Stimulated activated CD8-positive, alpha-beta memory T cell treated with anti-CD3 and anti-CD28 coated beads, Interleukin-4, amount 100 ng/mL, for 1 hour (primary cell): Measurements from ENCODE around the gene ESR2.
"Not testable (repeated sequence)": the region's sequence is repeated elsewhere in the genome, so short reads cannot be mapped to it uniquely, and the experiment has no call there.

Experiments
- DNase-seq, 2 donors: peaks; one replicate each; pipeline ENCODE4 v3.0.0-alpha.2; 2020; ENCODE audit warnings: low read depth in 2 of 2, low spot score in 1 of 2

The ESR2 gene

DNA sequence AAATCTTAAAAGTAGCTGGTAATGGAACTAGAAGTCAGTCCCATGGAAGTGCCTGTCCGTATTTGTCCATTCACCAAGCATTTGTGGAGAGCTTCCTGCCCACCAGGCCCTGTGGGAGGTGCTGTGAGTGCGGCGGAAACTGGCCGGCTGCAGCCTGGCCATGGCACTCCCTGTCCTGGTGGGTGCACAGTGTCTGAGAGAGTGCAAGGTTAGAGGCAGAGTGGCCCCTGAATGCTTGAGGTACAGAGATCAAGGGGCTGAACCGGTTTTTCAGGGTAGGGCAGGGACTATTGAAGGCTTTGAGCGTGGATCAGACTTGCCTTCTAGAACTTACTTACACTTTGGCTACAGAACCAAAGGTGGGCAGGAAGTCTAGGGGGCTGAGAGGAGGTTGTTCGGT lies 92.9 kb downstream of the ESR2 start:
- no peak for DNase-seq

DNA sequence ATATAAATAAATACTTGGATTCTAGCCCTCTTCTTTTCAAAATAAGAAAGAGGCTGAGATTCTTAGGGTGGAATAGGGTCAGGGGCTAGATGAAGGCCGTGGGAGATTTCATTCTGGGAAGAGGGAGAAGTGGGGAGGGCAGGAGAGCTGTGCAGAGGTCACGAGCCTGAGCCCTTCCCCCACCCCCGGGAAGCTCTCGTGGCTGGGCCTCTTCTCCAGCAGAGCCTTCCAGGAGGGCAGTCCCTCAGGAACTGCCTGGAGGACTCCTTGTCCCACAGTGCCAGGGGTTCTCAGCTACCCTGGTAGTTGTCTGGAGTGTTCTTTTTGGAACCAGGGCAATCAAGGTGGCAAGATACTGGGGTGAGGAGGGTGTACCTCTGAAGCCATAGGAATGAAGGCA lies 94.0 kb downstream of the ESR2 start:
- no peak for DNase-seq

DNA sequence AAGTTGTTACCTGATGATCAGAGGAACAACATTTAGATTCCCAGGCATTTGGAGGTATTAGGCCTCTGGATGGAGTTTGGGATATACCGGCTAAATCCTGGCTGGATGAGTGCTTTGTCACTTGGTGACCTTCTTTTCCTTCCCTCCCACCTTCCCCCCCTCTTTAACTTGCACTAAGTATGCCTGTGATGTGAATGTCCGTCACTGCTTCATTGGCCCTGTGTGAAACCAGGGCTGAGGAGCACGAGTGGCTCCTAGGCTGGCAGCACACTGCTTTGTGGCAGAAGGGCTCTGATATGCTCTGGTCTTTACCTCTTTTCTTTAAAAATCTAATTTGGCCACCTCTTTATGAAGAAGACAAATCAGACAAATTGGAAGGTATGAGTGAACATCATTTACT lies 95.7 kb downstream of the ESR2 start:
- no peak for DNase-seq

DNA sequence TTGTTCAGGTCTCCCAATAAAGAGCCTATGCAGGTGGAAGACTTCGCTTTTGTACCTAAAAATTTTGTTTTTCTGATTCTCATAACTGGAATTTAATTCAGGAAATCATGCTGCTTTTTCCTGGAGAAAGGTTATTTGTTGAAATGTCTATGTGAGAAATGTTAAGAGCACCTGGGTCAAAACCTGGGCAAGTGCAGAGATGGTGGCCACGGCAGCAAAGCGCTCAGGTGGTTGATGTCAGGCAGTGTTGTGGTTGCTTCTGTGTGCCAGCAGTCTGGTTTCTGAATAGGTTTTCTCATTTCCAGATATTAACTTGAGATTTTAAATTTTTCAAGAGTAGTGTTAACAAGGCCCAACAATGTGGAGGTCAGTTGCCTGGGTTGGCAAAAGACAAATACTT lies 96.2 kb downstream of the ESR2 start:
- DNase-seq: no peak

DNA sequence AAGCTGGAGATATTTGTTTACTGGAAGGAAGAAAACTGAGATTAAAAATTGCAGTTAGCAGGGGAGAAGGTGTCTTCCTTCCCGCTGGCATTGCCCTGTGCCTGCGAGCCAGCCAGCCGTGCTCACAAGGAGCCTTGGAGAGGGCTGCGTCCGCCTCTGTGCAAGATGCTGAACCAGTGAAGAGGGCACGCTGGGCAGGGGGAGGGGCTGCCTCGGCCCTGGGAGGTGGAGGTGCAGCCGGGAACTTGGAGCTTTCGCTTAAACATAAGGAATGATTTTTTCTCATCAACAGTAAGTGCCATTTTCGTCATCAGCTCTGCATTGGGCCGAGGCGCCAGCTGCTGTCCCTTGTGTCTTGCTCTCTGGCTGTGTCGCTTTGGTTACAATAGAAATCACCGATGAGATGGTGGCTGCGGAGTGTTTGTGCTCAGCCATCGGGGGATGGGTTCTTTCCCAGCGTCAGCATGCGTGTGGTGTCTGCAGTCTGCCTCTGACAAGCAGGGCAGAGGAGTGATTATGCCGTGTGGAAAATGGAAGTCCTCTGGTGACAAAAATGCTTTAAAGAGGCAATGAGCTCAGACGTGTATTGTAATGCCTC lies 97.3 kb downstream of the ESR2 start:
- no peak for DNase-seq

DNA sequence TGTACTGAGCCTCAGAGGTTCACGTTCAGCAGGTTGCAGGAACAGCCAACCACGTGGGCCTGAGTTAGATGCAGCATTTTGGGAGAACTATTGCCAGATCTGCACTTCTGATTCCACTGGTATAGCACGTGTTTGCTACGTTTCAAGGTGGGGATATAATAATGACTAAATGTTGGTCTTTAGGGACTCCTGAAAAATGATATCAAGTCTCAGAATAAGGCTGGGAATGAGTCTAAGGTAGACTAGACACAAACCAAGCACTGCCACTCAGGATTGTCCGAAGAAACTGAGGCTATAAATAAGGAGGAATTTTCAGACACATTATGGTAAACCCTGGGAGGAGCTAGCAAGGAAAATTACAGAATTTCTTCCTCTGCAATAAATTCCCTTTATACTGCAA lies 98.1 kb downstream of the ESR2 start:
- no peak for DNase-seq

DNA sequence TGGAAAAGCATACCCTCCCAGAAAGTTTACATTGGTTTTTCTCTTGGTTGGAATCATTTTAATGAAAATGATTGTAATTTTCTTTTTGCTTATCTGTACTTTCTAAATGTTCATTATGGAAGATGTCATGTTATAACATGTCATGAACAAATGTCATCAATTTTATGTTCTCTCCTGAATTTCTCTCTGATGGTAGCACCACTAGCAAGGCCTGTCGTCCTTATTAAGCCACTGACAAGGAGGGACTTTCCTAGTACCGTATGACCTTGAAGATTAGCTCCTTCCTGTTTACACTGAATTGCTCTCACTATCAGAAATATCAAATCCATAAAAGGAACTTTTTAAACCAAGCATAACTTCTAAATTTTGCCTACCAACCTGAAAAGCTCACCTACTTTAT lies 99.0 kb downstream of the ESR2 start:
- DNase-seq: no peak

DNA sequence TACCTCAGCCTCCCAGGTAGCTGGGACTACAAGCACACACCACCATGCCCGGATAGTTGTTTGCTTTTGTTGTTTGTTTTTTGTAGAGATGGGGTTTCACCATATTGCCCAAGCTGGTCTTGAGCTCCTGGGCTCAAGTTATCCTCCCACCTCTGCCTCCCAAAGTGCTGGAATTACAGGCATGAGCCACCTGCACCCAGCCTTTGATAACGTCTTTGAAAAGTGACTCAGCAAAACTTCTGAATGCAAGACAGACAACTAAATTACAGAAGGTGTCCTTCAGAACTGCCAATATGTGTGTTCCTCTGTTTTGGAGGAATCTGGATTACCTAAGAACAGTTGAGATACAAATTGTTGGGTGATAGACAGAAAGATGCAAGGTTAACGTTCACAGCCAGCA lies 99.8 kb downstream of the ESR2 start:
- no peak for DNase-seq

DNA sequence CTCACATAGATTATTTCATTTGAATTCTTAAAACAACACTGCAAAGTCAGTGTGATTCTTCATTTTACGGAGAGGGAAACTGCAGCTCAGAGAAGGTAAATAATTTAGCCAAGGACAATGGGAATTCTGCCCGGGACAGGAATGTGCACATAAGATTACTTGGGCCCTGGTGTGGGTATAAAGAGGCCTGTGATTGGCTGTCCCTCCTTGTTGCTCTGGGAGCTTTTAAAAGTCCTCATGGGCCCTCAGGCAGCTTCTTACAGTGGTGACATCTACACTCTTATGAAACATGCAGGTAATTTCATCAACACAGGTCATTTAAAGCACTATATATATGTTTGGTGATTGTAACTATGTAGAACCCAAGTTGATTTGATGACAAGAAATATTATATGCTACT lies 100.3 kb downstream of the ESR2 start:
- DNase-seq: no peak

DNA sequence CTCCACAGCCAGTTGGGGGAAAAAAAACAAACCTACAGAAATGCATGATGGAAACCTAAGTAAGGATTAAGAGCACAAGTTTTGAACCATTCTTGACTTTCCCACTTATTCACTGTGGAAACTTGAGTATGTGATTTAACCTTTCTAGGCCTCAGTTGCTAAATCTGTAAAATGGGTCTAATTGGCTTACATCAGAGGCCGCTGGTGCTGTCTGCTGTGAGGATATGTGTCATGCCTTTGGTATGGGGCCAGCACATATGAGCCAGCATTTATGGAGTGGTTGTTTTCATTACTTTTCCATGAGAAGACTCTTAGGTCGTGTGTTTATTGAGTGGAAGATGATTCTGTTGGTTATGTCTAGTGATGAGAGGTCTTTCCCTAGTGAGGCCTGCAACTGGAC lies 102.4 kb downstream of the ESR2 start:
- no peak for DNase-seq

DNA sequence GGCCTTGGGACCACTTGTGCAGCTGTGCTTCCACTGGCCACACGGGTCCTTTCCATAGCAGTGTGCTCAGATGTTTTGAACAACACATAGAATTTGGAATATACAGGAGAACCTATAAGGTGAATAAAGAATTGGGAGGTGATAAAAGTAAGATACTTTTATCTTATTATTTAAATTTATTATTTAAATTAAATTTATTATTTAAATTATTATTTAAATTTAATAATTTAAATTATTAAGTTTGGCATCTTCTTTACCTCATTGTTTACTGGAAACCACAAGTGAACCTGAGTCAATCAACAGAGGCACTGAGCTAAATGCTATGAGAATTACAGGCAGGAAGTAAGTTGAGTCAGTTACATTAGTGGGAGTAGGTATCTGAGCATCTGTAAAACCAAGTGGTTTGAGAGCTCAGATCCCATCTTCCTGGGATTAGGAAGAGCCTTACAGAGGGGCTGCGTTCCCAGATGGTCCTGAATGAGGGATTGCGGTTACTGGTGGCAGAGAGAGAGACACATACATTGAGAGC lies 103.1 kb downstream of the ESR2 start:
- DNase-seq: no peak

DNA sequence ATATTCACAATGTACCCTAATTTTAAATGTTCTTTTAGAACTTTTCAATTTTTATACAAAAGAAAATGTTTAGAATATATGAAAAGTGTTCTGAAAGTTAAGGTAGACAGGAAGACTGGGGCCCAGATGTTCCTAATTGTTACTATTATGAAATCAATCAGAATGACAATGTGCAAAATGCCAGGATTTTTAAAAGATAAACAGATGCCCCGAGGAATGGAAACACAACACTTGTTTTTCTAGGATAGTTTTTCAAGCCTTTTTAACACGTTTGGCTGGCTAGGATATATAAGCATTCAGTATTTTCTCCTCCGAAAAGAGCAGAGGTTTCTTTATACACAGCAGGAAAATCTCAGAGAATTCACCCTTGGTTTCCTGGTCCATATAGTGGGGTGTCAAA lies 106.8 kb downstream of the ESR2 start:
- no peak for DNase-seq

DNA sequence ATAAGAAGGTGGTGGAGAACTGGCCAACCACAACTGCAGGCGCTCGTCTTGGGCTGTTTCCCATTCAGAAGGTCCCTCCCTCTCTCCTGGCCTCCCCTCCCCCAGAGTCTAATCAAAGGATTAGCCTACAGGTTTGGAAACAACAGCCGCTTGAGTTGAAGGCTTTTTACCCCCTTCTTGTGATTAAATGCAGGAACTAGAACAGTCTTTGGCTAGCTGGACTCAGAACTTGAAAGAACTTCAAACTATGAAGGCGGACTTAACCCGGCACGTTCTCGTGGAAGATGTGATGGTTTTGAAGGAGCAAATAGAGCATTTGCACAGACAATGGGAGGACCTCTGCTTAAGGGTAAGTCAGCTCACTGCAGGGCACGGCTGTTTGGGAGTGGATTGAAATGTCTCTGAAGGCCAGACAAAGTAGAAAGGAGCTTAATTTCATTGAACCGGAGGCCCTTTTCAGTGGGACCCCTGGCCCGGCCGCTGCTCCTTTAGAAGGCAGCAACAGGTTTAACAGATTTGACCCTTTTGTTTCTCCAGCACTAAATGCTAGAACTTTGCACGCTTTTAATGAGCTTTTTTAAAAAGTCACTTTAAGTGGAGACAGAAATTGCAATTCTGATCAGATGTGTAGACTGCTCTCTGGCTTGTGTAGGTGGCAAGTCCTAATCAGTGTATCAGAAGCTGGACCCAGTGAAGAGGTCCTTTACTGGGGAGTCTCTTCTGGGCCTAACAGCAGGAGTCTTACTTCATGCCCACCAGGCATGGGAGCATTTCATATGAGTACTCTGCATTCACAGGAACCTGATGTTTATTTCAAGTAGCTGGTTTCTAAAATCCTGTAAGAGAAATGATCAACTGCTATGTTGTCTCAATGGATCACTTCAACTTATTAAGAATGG lies 107.7 kb downstream of the ESR2 start:
- DNase-seq: no peak

DNA sequence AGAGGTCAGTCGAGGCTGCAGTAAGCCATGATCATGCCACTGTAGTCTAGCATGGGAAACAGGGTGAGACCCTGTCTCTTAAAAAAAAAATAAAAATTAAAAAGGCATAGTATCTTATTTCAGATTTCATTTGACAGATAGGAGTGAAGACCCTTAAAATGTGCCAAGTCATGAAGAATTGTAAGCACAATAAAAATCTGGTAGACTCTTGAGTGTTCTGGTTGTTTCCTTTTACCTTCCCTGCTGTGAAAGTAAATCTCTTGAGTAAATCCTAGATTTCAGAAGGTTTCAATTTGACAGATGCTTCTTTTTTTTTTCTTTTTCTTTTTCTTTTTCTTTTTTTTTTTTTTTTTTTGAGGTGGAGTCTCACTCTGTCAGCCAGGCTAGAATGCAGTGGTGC lies 109.0 kb downstream of the ESR2 start:
- DNase-seq: no peak

DNA sequence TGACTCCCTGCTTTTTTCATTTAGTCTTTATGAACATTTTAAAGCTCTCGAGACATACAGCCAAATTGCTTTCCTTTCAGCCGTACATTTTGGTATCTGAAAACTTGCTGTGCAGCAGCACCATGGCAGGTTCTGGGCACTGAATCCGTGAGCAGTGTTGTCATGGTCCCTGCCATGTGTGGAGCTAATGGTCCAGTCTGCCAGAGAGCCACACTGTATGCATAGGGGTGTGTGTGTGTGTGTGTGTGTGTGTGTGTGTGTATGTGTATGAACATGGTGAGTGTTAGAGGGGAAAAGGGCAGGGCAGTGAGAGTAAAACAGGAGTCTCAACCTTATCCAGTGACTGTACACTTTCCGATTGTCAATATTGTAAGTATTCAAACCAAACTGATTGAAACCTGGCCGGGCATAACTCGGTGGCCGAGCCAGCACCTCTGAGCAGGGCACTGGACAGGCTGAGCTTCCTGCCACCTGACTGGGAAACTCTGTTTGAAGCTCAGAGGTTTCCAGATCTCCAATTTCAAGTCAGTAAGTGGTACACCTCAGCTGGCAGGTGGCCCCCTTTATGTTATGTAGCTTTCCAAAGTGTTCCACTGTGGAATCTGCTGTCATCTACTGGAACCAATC lies 110.0 kb downstream of the ESR2 start:
- DNase-seq: no peak

DNA sequence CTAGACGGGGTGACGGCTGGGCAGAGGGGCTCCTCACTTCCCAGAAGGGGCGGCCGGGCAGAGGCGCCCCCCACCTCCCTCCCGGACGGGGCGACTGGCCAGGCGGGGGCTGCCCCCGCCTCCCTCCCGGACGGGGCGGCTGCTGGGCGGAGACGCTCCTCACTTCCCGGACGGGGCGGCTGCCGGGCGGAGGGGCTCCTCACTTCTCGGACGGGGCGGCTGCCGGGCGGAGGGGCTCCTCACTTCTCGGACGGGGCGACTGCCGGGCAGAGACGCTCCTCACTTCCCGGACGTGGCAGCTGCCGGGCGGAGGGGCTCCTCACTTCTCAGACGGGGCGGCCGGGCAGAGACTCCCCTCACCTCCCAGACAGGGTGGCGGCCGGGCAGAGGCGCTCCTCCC lies 111.3 kb downstream of the ESR2 start:
- DNase-seq: not testable (repeated sequence)

DNA sequence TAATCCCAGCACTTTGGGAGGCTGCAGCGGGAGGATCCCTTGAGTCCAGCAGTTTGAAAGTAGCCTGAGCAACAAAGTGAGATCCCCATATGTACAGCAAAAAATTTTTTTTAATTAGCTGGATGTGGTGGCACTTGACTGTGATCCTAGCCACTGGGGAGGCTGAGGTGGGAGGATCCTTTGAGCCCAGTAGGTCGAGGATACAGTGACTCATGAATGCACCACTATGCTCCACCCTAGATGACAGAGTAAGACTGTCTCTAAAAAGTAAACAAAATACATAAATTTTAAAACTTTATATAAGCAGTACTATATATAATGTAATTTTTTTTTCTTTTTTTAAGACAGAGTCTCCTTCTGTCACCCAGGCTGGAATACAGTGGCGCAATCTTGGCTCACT lies 115.4 kb downstream of the ESR2 start:
- no peak for DNase-seq

DNA sequence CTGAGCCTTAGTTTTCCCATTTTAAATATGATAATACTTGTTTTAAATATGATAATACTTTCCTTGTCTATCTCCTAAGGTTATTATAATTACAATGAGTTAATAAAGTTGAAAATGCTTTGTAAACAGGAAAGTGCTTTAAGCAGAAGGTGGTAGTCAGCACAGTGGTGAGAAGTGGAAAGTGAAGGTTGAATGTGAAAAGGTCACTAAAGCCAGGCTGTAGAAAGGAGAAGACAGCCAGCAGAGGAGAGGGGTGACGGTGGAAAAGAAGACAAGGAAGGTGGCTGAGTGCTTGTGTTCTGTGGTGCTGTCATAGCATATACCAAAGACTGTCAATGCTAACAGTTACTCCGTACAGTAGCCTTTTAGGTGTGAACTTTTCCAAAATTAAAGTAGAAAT lies 117.8 kb downstream of the ESR2 start:
- DNase-seq: no peak

DNA sequence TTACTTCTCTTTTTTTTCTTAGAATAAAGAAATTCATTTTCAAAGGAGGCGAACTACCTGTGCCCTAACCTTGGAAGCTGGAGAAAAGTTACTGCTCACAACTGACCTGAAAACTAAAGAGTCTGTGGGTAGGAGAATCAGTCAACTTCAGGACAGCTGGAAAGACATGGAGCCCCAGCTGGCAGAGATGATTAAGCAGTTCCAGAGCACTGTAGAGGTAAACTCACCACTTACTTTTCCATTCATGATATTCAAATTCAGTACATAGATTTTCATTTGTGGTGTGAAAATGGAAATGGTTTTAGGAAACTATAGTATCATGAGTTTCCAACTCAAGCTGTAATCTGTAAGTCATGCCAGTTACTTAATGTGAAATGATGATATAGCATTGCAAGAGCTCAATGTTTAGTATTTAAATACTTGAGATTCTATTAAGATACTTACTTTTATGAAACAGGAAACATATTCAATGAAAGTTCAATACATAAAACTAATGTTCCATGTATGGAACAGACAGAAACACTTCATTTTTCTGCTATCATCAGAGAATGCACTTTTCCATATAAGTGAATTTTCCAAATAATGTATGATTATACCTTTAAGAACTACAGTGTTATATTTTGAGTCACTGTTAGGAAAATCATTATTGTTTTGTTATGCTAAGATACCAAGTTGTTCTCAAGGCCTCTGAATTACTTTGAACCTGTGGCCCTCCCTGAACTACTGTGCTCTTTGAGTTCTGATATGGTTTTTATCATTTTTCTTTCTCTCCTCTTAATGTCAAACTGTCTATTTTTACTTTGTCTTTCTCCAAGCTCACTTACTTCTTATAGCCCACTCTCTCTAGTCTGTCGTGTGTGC lies 119.0 kb downstream of the ESR2 start:
- DNase-seq: no peak

DNA sequence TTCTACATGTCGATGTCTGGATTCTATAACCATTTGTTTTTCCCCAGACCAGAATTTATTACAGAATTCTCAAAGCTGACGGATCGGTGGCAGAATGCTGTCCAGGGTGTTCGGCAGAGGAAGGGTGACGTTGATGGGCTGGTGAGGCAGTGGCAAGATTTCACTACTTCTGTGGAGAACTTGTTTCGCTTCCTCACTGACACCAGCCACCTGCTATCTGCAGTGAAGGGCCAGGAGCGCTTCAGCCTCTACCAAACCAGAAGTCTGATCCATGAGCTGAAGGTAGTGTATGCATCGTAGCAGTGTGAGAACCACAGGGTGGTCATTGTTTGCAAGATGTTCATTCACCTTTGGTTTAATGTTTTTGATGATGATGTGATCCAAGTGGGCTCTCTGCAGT lies 124.0 kb downstream of the ESR2 start:
- no peak for DNase-seq

DNA sequence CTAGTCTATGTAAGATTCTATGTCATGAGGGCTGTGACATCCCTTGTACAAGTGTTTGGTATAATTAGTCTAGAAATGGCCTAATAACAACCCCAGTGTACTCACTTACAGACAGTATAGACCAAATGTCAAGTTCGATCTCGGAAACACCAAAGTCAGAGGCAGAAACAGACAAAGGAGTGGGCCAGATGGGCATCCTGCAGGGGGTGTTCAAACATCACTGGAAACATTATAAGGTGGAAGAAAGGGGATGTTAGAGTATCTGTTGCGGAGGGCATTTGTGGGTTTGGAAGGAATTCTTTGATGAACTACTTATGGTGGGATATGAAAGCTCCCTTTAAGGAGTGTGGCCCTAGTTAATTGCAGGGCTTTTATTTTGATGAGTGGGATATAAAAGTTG lies 134.6 kb downstream of the ESR2 start:
- DNase-seq: no peak
